Fibroblast of skin of scalp (primary cell): ENCODE measurements around the gene GADD45G.
A peak's percentile ranks its signal among the peaks of the same experiment; 100 is the strongest.

Experiments
- DNase-seq: peaks from one replicate; pipeline ENCODE4 v3.0.0-alpha.2; 2013

The GADD45G gene

GRCh38 chr9:89592963-89593726, 11.7 kb upstream of the GADD45G start:
- DNase-seq = peak; percentile 81

GRCh38 chr9:89593727-89594427, 10.9 kb upstream of the GADD45G start:
- peak; percentile 39 for DNase-seq

- DNase-seq = no peak
Observed at GRCh38 chr9:89594811-89595550, 9.8 kb upstream of the GADD45G start.

GRCh38 chr9:89595646-89596045, 9.2 kb upstream of the GADD45G start:
- no peak for DNase-seq

GRCh38 chr9:89596937-89597555, 7.8 kb upstream of the GADD45G start:
- DNase-seq = no peak

- peak; percentile 61 for DNase-seq
Observed at GRCh38 chr9:89597711-89598362, 7.0 kb upstream of the GADD45G start.

- no peak for DNase-seq
Observed at GRCh38 chr9:89598363-89598713, 6.5 kb upstream of the GADD45G start.

GRCh38 chr9:89598926-89599325, 5.9 kb upstream of the GADD45G start:
- no peak for DNase-seq

- DNase-seq = no peak
Observed at GRCh38 chr9:89600831-89601230, 4.0 kb upstream of the GADD45G start.

- no peak for DNase-seq
Observed at GRCh38 chr9:89601306-89601705, 3.5 kb upstream of the GADD45G start.

- DNase-seq = no peak
Observed at GRCh38 chr9:89601856-89602562, 2.8 kb upstream of the GADD45G start.

GRCh38 chr9:89602978-89603766, 1.6 kb upstream of the GADD45G start:
- peak; percentile 75 for DNase-seq

GRCh38 chr9:89603767-89604665, 796 bp upstream of the GADD45G start:
- peak; percentile 47 for DNase-seq

- peak; percentile 31 for DNase-seq
Observed at GRCh38 chr9:89605465-89606048, 745 bp downstream of the GADD45G start.

GRCh38 chr9:89606049-89606623, 1.3 kb downstream of the GADD45G start:
- peak; percentile 39 for DNase-seq

- peak; percentile 48 for DNase-seq
Observed at GRCh38 chr9:89606624-89607311, 2.0 kb downstream of the GADD45G start.

- no peak for DNase-seq
Observed at GRCh38 chr9:89608641-89609335, 4.0 kb downstream of the GADD45G start.
